GM21447 (cell line): ENCODE measurements around the gene CRYBA4.

Experiments used
- ATAC-seq: cut with Tn5 transposase; IDR thresholded peaks from one replicate; pipeline ENCODE4 v1.9.1; 2021; ENCODE audit not compliant: unreplicated experiment

The CRYBA4 gene

GRCh38 chr22:26621663-26622062 is at the start of gene CRYBA4:
TSS of gene CRYBA4 (plus strand) at chr22:26621963. CDS start at chr22:26622597, 634 bp downstream.
- no peak for ATAC-seq

DNA sequence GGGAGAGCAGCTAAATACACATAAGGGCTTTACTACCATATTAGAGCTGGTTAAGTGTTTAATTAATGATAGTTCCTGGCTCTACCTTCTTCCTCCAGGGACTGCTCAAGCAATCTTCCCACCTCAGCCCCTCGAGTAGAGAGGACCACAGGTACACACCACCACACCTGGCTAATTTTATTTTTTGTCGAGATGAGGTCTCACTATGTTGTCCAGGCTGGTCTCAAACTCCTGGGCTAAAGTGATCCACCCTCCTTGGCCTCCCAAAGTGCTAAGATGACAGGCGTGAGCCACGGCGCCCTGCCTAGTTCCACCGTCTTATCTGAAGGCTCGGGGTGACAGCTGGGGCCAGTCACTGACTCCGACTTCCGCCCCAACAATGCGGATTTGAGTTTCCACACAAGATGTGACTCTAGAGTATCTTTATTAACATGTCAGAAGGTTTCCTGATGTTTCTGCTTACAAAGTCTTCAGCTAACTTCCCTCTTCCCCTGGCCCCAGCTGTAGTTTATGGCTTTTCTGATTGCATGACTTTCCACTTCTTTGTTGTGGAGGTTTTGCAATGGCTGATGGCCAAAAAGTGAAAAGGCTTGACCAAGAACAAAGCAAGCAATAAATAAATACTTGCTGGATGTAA is 48.6 kb upstream of the CRYBA4 start:
- no peak for ATAC-seq

DNA sequence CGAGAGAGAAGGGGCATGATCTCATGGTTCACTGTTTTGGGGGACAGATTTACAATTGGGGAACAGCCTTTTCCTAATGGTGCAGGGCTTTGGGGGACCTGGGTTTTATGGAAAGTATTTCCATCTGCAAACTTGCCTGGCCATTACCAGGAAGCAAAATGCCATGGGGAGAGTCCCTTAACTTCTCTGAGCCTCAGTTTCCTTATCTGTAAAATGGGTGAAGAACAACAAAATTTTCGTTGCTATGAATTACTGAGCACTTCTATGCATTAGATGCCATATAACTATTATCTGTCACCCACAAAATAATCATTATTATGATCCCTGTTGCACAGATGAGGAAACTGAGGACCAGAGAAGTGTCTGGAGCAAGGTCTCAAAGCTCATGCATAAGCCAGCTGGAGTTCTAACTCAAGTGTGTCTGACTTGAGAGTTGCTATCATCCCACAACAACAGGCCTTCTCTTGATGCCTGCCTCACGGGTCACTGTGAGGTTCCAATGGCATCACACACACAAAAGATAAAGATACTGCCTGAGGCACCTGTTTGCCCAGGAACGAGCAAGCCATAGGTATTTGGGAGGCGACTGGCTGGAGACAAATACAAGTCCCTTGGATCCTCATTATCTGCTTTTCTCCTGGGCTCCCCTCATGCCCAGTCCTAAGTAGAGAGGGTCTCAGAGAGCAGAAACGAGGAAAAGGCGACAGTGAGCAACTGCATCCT is 47.6 kb upstream of the CRYBA4 start:
- ATAC-seq: no peak

DNA sequence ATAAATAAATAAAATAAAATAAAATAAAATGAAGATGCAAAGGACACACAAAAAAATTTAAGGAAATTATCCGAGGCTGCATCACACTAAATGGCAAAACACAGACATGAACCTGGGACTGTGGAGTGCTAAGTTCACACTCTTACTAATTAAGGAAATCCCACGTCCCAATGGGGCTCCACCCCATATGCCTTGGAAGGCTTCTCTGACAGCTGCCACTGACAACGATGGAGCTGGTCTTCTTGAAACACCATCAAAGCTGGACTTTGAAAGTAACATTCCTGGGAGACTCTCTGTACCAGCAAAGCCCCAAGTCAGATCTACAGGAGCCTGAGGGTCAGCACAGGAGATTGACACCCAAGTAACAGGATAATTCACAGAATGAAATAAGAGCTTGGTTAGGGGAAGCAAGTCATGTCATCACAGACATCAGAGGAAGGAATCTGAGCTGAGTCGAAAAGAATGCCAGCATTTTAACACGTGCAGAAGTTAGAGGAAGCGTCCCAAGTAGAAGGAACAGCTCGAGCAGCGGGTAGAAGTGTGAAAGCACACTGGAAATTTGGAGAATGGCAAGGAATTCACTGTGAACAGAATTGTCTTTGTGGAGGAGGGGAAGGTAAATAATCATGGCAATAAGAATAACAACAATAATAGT is 45.6 kb upstream of the CRYBA4 start:
- ATAC-seq: no peak

- ATAC-seq: no peak
Observed at GRCh38 chr22:26577081-26577480, 44.7 kb upstream of the CRYBA4 start.

GRCh38 chr22:26579331-26579886 is 42.4 kb upstream of the CRYBA4 start:
- ATAC-seq: peak; percentile 71

DNA sequence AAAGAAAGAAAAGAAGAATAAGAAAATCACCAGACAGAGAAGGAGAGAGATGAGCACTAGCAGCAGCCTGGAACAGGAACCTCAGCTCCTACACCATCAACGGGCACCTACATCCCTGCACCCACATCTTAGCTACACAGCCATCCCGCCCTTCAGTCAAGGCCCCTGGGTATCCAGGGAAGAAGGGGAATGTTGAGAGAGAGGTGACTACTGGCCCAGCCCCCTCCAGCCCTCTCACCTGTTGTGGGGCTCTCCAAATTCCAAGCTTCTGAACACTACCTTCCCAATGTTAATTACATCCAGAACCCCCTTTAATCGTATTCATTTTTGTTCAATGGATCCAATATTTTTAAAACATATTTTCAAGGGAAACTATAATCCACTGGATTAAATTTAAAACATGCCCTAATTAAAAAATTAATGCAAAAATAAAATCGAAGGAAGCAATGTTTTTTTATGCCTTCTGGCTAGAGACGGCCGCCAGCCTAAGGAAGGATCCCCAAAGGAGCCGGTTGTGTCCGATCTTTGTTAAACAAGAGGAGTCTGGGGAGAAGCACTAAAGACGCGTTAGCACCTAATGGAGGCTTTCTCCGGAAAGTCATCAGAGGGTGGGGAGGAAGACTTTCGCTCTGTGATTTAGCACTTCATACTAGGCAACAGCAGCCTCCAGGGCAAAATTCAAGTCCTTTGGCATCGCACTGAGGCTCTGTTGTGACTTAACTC is 41.4 kb upstream of the CRYBA4 start:
- ATAC-seq: no peak

DNA sequence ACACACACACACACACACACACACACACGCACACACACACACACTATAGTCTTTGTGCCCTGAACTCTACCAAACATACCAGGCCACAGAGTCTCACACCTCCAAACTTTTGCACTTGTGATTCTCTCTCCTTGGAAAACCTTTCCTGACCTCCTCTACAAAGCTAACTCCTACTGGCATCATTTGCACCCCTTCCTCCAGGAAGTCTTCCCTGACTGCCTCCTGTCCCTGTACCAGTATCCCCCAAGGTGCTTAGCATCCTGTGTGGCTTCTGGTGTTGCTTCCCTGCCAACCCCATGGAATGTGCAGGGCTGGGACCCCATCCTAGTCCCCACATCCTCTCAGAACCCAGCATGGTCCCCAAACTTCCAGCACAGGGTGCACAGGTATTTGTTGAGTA is 40.7 kb upstream of the CRYBA4 start:
- ATAC-seq: no peak

- no peak for ATAC-seq
Observed at GRCh38 chr22:26581633-26582168, 40.1 kb upstream of the CRYBA4 start.

GRCh38 chr22:26584010-26584409 is 37.8 kb upstream of the CRYBA4 start:
- no peak for ATAC-seq

GRCh38 chr22:26585104-26585790 is 36.5 kb upstream of the CRYBA4 start:
- ATAC-seq: no peak

GRCh38 chr22:26586556-26587325 is 35.0 kb upstream of the CRYBA4 start:
- no peak for ATAC-seq

GRCh38 chr22:26587991-26588613 is 33.7 kb upstream of the CRYBA4 start:
- no peak for ATAC-seq

DNA sequence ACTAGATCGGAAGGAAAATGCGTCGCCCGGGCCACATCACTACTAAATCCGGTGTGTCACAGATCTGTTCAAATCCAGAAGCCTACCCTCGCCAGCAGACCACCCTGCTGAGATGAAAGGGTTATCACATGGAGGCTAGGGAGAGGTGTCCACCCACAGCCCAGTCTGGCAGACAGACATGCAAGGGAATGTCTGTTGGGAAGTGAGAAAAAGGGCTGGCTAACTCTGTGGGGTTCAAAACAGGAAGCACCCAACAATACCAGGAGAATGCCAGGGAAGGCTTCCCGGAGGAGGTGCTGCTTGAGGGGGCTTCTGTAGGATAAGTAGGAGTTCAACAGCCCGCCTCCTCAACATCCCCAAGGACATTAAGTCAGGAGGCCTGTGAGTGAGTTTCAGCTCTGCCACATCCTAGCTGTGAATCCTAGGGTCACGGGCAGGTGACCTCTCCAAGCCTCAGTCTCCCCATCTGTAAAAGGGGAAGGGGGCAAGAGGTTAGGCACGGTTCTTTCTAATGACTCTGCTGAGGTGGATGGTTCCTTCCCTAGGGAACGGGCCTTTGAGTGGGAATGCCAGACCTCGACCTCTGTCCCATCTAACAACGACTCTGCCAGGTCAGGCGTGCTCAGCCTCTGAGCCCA is 32.9 kb upstream of the CRYBA4 start:
- no peak for ATAC-seq

DNA sequence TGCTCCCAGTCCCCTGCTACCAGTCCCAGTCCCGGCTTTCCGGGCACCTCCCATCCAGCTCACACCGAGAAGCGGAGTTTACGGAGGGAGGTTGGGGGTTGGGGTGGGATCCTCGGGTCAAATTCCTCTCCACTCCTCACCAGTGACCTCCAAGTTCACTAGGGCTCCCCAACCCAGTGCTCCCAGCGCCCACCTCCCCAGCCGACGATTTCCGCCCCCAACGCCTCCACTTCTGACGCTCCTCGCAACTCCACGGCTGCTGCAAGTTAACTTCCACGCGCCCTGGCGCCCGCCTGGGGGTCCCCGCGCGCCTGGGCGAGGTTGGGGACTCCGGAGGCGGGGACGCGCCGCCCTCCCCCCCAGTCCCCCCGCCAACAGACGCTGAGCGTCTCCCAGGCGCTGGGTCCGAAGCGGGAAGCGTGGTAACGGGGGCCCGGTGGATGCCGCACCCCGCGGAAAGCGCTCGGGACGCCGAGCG is 32.4 kb upstream of the CRYBA4 start:
- ATAC-seq: no peak

DNA sequence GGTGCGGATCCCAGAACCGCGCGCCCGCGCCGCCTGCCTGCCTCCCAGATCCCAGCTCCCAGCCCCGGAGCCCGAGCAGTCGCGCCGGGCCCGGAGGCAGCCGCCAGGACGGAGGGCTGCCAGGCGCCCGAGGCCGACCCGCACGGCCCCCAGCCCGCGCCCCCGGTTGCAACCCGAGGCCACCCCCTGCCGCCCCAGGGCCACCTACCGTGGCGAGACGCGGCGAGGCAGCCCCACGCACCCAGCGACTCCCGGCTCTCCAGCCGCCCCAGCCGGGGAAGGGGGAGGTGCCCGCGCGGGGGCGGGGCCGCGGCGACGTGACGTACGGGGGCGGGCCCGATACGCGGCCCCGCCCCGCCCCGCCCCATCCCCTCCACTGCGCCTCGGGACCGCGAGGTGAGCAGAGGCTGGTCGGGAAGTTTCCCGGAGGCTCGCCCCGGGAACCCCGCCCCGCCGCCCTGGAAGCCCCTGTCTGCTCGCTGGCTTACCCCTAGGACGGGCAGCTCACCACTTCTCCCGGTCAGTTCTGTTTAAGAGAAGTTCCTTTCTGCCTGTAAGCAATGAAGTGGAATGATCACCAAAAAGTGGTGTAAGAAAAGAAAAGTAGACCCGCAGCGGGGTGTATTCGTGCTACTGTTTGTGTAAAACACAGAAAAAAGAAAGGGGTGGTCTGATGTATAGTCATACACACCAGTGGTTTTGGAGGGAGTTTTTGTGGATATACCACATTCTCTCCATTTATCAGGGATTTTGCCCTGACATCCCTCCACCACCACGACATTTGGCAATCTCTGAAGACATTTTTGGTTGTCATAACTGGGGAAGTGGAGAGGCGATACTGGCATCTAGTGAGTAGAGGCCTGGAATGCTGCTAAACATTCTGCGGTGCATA is 31.7 kb upstream of the CRYBA4 start, which contains the start of gene TPST2:
Gene TPST2 (minus strand): TSS at position 288 of the 892 bp plus-strand sequence. CDS start 48,502 bp downstream, outside the sequence.
- ATAC-seq: peak; percentile 49

GRCh38 chr22:26592421-26592891 is 29.3 kb upstream of the CRYBA4 start:
- peak; percentile 76 for ATAC-seq
